Measurements from ENCODE around the gene PDCD1LG2.

Gene PDCD1LG2

DNA sequence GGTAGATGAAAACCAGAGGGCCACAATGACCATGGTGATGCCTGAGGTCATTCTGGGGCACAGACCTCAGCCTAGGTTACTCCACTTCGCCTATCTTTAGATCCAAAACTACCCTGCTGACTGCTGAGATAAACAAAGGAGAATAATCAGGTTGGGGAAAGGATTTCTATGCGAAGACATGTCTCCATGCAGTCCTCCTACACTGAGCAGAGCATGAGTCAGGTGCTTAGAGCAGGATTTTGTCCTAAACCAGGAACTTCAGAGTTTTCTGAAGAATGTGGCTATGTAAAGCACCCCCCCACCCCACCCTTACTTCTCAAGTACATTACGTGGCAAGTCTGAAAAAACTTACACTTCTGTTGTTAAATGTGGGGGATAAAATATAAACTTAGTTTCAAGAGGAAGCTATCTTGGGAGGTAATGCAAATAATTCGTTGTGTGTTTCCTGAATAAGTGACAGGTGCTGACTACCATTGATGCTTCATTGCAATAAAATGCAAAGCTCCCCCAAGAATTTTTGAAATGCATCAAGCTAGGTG, 19.4 kb downstream of the PDCD1LG2 start:
- DNase-seq (ENCODE audit: low read depth in 3 of 3, low spot score in 1 of 3): no peak

DNA sequence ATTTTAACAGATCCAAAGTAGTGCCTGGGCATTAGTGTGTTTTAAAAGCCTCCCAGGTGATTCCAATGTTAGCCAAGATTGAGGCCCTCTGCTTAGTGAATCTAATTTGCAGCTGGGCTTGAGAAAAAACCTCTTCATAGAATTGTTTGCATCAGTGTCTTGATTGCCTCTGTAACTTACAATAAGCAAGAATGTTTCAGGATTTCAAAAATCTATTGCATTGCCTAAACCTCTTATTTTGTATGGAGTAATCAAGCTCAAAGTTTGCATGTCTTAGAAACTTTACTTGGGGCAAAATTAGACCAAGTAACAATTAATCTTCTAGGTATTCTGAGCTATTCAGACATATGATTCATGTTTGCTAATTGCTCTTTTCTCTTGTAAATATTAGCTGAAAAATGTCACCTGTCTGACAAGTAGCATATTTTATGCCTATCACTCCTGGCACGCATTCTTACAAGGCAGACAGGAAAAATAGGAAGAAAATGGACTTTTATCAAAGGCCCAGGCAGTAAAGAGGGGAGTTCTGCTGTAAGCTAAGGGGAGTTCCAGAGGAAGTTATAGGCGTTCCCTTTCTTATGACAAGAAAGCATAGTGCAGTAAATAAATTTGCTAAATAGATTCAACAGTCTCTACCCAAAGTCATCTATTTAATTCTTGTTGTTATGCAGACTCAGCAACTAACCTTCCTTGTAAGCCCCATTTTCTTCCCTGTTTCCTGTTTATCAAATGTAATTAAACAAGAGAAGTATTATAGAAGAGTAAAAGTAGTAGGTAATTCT, 21.0 kb downstream of the PDCD1LG2 start:
- no peak for DNase-seq (ENCODE audit: low read depth in 3 of 3, low spot score in 1 of 3)

DNA sequence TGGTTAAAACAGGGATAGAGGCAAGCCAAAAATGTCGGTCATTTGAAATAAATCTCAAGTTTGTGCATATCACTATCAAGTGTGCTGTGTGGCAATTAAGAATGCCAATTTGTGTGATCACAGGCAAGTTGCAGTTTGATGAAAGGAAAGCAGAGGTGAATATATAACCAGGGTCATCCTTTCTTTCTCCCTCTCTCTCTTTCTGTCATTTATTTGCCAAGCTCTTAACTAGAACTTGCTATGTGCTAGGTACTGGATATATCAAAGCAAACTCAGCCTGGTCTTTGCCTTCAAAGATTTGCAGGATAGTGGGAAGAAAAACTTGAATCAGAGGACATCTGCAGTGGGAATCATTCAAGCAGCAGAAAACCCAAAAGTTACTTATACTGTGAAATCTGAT, 22.0 kb downstream of the PDCD1LG2 start:
- DNase-seq (ENCODE audit: low read depth in 3 of 3, low spot score in 1 of 3): no peak

DNA sequence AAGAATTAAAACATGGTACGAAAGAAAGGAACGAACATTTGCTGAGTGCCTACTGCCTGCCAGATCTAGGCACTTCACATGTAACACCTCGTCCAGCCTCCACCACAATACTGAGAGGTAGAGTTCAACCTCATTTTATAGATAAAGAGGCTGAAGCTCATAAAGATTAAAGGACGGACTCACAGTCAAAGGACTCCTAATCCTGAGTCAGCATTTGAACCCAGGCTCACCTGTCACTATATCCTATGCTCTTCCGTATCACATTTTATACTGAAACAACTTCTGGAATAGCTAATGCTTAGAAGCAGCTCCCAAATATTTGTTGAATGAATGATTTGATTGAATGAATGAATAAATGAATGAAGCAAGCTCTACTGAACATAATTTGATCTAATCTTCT, 22.5 kb downstream of the PDCD1LG2 start:
- no peak for DNase-seq (ENCODE audit: low read depth in 3 of 3, low spot score in 1 of 3)

DNA sequence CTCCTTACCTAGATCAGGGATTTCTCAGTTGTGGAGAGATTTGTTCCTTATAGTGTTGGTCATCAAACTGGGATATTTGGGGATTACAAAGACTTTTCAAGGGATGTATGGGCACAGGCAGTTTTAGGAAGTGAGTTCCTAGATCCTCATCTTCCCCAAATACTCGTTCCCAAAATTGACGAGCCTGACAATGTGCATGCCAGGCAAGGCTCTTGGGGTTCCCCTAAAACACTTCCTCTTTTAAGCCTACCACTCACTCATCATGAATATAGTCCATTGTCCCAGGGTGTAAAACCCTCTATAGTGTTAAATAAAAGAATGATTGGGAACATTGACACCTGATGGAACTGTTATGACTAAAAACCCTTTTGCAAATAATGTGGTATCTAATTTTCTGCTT, 26.4 kb downstream of the PDCD1LG2 start:
- no peak for DNase-seq (ENCODE audit: low read depth in 3 of 3, low spot score in 1 of 3)

DNA sequence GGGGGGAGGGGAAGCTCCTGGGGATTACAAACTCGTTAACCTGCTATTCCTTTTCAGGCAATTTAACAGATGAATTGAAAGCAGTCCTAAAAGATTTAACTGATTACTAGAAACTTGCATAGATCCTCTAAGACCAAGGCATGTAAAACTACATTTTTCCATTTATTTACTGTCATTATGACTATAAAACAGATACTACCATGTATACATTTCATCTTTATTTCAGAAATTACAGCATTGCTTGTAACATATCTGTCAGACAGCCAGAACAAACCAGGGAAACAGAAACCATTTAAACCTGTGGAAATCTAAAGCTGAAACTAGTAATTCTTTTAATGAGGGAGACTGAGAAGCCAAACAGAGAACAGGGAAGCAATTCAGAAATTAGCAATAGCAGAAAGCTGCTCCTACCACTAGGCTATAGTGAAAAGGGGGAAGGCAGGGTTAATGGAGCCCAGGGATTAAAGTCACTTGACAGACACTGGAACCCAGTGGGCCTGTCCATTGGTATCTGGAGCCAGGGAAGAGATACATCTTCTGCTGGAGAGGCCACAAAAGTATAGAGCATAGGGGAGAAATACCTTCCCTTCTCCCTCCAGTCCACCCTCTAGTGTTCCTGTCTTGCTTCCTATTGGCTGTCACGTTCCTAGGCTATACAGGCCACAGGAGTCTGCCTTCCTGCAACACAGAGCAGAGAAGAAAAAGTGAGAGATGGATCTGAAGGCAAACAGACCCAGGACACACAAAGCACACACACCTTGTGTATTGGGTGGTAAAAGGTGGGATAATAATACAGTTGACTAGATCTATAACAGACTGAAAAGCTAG, 33.8 kb downstream of the PDCD1LG2 start:
- no peak for DNase-seq (ENCODE audit: low read depth in 3 of 3, low spot score in 1 of 3)

DNA sequence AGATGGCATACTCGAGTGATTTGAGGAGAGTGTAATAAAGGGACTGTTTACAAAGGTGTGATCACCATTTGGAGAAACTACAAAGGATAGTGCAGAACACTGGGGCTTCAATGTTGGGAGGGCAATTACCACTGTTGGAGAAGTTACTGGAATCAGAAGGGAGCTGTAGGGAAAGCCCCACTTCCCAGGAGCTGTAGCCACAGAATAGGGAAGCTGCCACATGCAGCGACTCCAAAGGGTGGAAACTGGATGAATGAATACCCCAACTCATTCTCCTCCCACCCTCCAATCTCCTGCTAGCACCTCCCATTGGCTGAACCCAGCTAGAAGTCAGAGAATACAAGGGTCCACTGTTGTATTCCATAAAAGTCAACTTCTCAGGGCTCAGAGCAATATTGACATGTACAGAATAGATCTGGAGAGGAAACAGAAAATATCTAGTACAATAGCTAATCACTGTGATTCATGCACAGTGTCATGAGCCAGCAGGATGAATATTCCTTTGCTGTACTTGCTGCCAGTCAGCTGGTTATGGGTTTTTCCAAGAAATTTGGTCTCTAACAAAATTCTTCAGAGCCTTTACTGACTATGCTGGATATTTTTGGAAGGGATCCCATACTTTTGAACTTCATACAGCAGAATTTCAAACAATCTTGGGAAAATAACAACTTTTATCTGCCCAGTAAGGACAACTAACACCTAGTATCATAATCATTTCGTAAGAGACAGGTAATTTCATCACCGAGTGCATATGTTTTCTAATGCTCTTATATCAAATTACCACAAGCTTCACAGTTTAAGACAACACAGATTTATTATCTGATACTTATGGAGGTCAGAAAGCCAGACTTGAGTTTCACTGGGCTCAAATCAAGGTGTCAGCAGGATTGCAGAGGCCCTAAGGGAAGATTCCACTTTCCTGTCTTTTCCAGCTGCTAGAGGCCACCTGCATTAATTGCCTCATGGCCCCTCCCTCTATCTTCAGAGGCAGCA, 39.6 kb downstream of the PDCD1LG2 start:
- DNase-seq (ENCODE audit: low read depth in 3 of 3, low spot score in 1 of 3): no peak

DNA sequence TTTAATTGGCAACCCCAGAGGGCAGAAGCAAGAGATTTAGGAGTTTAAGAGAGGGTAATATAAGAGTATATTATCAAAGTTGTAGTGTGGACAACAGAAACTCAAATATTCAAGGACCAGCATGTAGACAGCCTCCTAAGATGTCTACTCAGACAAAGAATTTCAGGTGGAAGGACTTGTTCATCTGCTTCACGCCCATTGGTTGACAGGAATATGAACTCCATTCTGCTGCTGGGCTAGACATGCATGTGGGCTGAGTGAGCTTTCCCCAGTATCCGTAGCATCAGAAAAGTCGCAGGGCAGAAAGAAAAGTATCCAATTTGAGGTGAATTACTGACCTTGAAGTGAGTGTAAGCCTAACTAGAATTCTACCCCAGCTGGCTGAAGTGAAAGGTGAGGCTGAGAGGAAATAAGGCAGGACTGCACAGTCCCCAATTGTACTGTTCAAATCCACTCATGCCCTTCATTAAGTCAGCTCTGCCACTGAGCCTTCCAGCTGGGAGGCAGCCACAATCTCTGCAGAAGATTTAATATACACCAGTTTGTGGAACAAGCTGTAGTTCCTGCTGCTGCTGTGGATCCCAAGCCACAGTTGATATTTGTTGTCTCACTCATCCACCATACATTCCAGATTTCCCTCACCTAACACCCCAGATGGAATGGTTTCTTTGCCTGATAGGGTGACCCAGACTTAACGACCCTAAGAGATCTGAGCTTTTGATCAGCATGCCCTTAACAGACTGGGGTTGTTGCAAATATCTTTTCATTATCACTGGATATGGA, 41.2 kb downstream of the PDCD1LG2 start:
- DNase-seq (ENCODE audit: low read depth in 3 of 3, low spot score in 1 of 3): no peak

DNA sequence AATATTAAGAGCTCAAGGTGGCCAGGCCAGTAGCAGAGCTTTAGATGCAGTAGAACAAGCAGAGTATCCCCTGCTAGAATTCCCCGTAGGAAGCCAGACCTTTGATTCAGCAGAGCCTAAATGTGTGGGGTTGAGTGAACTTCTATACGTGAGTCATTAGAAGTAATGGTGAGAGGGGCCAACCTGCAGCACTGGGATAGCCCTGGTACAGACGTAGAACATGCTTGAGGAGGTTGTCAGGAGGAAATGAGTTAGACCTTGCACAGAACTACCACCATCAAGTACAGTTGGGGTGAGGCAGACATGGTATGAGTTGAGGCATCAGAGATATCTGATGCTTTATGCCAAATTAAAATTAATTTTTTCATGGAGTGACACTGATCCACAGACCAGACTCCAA, 42.0 kb downstream of the PDCD1LG2 start:
- DNase-seq (ENCODE audit: low read depth in 3 of 3, low spot score in 1 of 3): no peak

DNA sequence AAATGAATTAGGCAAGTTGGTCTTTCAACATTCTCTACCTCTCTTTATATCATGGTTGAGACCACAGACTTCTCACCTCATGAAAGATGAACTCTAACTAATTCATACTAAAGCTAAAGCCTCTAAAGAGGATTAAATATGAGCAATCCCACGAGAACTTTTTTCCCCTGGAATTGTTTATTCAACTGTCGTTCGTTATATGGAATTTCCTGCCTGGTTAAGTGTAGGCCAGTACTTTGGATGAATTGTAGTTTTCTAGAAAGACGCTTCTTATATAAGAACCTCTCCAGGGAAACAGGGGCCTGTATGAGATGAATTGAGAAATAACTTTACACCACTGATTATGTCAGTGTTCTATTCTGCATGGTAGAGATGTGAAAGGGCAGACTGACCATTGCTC, 42.9 kb downstream of the PDCD1LG2 start:
- DNase-seq (ENCODE audit: low read depth in 3 of 3, low spot score in 1 of 3): no peak

DNA sequence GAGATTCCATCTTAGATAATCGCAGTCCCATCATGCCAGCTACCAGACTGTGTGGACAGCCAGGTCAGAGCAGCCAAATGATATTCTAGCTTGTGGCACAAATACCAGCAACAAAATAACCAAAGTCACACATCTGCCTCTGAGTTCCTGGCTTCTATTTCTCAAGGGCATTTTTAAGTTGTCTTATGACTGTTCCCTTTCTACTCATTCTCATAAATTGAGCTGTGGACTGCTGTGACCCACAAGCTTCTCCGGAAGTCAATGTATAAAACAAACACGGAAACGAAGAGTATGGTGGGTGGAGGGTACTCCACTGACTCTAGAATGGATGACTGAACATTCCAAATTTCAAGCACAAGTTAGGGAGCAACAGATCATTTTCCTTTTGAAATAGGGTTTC, 43.9 kb downstream of the PDCD1LG2 start:
- DNase-seq (ENCODE audit: low read depth in 3 of 3, low spot score in 1 of 3): no peak

DNA sequence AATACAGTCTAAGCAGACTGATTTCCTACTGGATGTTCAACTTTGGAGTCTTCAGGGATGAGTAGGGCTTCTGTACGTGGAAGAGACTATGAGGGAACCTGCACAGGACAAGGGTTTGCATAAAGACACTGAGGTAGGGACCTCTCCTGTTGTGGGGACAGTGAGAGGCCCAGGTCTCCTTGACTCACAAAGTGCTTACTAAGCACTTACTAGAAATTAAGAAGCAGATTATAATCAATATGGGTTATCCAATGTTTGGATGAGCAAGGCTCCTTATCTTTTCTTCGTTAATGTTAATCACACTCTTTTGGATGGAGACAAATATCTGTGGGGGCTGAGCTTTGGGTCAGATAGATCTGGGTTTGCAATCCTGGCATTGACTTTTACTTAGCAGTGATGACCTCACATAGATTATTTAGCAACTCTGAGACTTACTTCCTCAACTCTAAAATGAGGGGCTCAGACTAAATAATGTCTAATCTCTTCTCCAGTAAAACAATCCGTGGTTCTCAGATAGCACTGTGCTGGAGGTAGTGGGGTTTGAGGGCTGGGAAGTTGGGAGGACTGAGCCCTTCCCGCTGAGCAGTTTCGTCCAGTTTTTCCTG, 45.9 kb downstream of the PDCD1LG2 start:
- DNase-seq (ENCODE audit: low read depth in 3 of 3, low spot score in 1 of 3): no peak

DNA sequence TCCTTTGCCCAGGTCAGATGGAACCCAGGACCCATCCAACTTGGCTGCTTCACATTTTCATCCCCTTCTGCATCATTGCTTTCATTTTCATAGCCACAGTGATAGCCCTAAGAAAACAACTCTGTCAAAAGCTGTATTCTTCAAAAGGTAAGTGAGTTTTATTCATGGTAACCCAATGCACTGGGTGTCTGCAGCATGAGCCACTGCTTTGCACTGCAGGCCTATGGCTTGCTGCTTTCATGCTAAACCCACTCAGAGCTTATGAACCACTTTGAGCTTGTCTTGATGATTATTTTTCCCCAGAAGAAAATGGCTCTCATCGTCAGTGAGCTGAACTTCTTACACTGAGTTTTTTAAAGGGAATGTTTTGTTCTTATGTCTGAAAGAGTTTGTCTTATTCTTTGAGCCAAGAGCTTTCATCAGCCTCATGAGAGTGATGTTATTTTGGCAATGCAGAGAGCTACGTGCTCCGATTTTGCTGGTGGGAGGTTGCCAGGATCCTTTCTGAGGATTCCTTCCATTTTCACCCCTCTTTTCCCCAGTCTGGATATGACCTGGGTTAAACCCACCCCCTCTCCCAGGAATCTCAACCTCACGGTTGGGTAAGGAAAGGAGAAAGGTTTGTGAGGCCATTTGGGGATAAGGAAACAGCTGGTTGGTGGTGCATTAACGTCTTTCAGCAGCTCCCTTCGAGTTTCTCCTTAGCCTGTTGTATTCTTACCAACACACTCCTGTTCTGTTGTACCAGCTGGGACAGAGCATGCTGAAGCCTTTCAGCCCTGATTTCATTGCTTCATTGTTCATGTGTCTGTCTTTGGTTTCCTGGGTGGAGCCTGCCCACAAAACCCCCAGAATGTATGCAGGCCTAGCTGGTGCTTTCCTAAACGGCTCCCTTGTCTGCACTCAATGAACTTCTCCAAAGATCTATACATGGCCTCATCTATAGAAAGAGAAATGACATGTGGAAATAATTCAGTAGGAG, 47.6 kb downstream of the PDCD1LG2 start:
- DNase-seq (ENCODE audit: low read depth in 3 of 3, low spot score in 1 of 3): peak in 2 of 3 donors; percentile 20 to 22

DNA sequence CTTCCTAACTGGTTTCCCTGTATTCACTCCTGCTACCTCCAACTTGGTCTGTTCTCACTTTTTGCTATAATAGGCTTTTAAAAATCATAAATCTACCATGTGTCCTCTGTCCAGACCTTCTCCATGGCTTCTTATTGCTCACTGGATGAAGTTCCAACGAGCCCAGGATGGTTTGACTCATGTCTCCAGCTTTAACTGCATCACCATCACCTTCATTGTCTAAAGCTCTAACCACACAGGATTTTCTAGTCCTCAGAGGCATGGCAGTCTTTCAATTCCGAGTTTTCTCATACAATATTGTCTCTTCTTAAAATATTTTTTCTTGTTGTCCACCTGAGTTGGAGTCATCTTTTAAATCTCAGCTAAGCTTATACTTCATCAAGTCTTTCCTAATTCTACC, 49.3 kb downstream of the PDCD1LG2 start:
- DNase-seq (ENCODE audit: low read depth in 3 of 3, low spot score in 1 of 3): no peak

DNA sequence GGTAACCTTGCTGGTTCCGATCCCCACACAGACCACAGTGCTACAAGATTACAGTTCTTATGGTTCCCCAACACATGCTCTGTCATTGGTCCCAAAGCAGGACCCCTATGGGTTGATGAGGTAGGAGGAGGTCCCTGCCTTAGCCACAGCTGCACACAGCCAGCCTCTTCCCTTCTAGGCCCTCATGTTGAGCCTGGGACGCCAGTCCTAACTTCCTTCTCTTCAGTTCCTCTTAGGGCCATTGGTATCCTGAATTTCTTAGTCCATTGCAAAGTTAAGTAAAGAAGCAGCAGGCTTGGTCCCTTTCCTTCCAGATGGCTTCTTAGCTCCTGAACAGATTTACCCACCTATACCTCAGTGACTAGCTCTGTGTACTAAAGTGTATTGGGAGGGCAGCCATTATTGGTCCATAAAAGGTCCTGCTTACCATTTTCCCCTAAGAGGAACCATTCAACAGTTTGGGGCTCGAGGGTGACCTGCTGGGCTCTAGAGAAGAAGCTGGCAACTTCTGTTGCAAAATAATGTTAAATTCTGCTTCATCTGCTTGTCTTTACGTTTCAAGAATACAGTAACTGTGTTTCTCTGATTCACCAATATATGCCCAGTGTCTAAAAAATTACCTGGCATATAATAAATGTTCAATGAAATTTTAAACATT, 50.2 kb downstream of the PDCD1LG2 start:
- DNase-seq (ENCODE audit: low read depth in 3 of 3, low spot score in 1 of 3): no peak

DNA sequence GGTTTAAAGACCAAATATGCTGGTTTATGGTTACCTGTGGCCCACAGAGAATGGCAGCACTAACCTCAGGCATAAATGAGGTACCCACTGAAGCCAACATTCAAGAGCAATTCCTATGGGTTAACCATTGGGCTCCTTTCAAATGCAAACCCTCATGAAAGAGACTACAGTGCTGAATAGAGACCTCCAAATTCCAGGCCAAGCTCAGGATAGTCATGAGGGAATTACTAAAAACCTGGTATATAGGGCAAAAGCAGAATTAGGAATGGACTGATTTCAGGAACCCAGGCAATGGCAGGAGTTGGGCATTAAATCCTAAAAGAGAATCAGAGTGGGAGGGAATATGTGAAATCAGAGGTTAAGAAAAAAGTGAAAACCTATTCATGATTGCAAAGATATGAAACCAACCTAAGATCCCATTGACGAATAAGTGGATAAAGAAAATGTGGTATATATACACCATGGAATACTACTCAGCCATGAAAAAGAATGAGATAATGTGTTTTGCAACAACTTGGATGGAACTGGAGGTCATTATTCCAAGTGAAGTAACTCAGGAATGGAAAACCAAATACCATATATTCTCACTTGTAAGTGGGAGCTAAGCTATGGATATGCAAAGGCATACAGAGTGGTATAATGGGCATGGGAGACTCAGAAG, 51.6 kb downstream of the PDCD1LG2 start:
- DNase-seq (ENCODE audit: low read depth in 3 of 3, low spot score in 1 of 3): no peak

DNA sequence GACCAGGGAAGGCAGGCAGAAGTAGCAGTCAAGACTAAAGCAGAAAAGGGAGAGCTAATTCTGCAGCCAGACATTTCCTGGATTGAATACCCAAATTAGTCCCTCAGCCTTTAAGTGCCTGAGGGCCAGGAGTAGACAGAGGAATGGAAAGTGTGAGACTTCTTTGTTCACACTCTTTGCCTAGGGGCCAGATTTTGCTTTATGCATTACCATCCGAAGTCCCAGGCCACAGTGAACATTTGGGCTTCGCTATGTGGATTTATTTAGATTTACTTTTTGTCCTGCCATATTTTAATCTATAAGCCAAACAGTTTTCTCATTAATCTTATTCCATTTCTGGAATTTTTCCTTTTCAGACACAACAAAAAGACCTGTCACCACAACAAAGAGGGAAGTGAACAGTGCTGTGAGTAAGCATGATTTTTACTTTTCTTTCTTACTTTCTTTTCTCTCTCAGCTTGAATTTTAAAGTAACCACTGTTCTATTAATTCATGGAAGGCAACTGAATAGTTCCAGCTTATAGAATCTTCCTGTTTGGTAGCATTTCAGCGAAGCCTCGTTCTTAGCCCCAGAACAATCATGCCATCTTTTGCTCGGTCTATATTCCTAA, 52.6 kb downstream of the PDCD1LG2 start:
- no peak for DNase-seq (ENCODE audit: low read depth in 3 of 3, low spot score in 1 of 3)

All from stimulated activated CD4-positive, alpha-beta T cell treated with anti-CD3 and anti-CD28 coated beads, TNF-alpha, amount 100 ng/mL, for 1 hour (primary cell).